ENCODE measurements around the gene IRF5.
"Not testable (repeated sequence)": the region's sequence is repeated elsewhere in the genome, so short reads cannot be mapped to it uniquely, and the experiment has no call there.

The IRF5 gene

DNA sequence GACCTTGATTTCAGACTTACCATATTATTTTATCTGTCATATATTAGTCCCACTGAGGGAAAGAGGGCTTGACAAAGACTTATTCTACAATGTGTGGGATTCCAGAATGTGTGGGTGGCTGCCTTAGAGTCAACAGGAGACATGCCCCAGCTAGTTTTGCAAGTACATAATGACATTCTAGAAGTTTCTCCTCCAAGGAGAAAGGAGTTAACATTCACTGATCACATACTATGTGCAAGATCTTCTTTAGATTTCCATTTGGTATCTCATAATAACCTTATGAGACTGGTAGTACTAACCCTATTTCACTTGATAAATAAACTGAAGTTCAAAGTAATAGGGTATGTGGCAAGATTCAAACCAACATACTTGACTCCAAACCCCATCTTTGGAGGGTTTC is 25.2 kb downstream of the IRF5 start:
- no peaks in the 10 kb centered on the region for H3K9me3 ChIP-seq (ENCODE audit: low read length)
- H3K4me1 ChIP-seq (ENCODE audit: insufficient read depth, low read length), result no peaks in the 10 kb centered on the region
- H3K27ac ChIP-seq (ENCODE audit: low read depth, low read length), result no peak overlapping the region
- H3K9ac ChIP-seq (ENCODE audit: low read length), result no peak overlapping the region
- H3K36me3 ChIP-seq (ENCODE audit: insufficient read depth, low read length), result peaks cover 46% of the 10 kb centered on the region
- H3K4me3 ChIP-seq (ENCODE audit: low read depth in 1 of 2, low read length in 2 of 2), result no peak overlapping the region
- no peaks in the 10 kb centered on the region for H3K27me3 ChIP-seq (ENCODE audit: control insufficient read depth in 1 of 2, insufficient read depth in 2 of 2, low read length in 2 of 2)

- no peak overlapping the region for H3K27ac ChIP-seq (ENCODE audit: low read depth, low read length)
- peaks cover 46% of the 10 kb centered on the region for H3K36me3 ChIP-seq (ENCODE audit: insufficient read depth, low read length)
- H3K4me1 ChIP-seq (ENCODE audit: insufficient read depth, low read length), result no peaks in the 10 kb centered on the region
- H3K9me3 ChIP-seq (ENCODE audit: low read length), result no peaks in the 10 kb centered on the region
- H3K9ac ChIP-seq (ENCODE audit: low read length), result no peak overlapping the region
- H3K27me3 ChIP-seq (ENCODE audit: control insufficient read depth in 1 of 2, insufficient read depth in 2 of 2, low read length in 2 of 2), result no peaks in the 10 kb centered on the region
- H3K4me3 ChIP-seq (ENCODE audit: low read depth in 1 of 2, low read length in 2 of 2), result no peak overlapping the region
Measured at GRCh38 chr7:128963327-128963757, 25.6 kb downstream of the IRF5 start.

DNA sequence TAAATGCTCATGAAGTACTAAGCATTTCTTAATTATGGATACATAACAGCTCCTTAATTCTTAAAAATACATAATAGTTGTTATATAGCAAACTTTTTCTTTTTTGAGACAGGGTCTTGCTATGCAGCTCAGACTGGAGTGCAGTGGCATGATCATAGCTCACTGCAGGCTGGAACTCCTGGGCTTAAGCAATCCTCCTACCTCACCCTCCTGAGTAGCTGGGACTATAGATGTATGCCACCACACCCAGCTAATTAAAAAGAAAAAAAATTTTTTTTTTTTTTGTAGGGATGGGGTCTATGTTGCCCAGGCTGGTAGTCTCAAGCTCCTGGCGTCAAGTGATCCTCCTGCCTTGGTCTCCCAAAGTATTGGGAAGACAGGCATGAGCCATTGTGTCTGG is 30.9 kb downstream of the IRF5 start:
- peaks cover 67% of the 10 kb centered on the region for H3K36me3 ChIP-seq (ENCODE audit: insufficient read depth, low read length)
- H3K9ac ChIP-seq (ENCODE audit: low read length), result no peak overlapping the region
- no peaks in the 10 kb centered on the region for H3K9me3 ChIP-seq (ENCODE audit: low read length)
- H3K27me3 ChIP-seq (ENCODE audit: control insufficient read depth in 1 of 2, insufficient read depth in 2 of 2, low read length in 2 of 2), result no peaks in the 10 kb centered on the region
- H3K4me3 ChIP-seq (ENCODE audit: low read depth in 1 of 2, low read length in 2 of 2), result no peak overlapping the region
- H3K4me1 ChIP-seq (ENCODE audit: insufficient read depth, low read length), result no peaks in the 10 kb centered on the region
- no peak overlapping the region for H3K27ac ChIP-seq (ENCODE audit: low read depth, low read length)

- no peak overlapping the region for H3K9ac ChIP-seq (ENCODE audit: low read length)
- no peaks in the 10 kb centered on the region for H3K27me3 ChIP-seq (ENCODE audit: control insufficient read depth in 1 of 2, insufficient read depth in 2 of 2, low read length in 2 of 2)
- H3K4me1 ChIP-seq (ENCODE audit: insufficient read depth, low read length), result no peaks in the 10 kb centered on the region
- no peaks in the 10 kb centered on the region for H3K9me3 ChIP-seq (ENCODE audit: low read length)
- no peak overlapping the region for H3K27ac ChIP-seq (ENCODE audit: low read depth, low read length)
- H3K36me3 ChIP-seq (ENCODE audit: insufficient read depth, low read length), result peaks cover 72% of the 10 kb centered on the region
- no peak overlapping the region for H3K4me3 ChIP-seq (ENCODE audit: low read depth in 1 of 2, low read length in 2 of 2)
Measured at GRCh38 chr7:128974241-128974934, 36.7 kb downstream of the IRF5 start.

DNA sequence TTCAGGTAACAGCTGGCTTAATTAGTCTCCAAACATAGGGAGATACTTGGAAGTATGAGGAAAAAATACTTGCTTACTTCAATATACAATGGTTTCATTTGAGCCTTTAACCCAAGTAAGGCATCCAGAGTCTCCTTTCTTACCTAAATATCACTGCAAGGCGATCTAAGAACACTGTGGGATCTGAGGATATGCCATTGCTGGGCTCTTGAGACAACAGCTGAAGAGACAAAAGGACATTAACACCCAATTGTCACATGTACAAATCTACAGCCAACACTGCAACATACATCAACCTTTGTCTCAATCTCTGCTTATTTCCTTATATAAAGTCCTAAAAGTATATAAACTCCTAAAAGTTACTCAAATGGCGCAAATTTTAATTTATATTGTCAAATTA is 44.4 kb downstream of the IRF5 start:
- H3K9ac ChIP-seq (ENCODE audit: low read length), result no peak overlapping the region
- H3K27ac ChIP-seq (ENCODE audit: low read depth, low read length), result no peak overlapping the region
- no peaks in the 10 kb centered on the region for H3K4me1 ChIP-seq (ENCODE audit: insufficient read depth, low read length)
- no peaks in the 10 kb centered on the region for H3K9me3 ChIP-seq (ENCODE audit: low read length)
- H3K27me3 ChIP-seq (ENCODE audit: control insufficient read depth in 1 of 2, insufficient read depth in 2 of 2, low read length in 2 of 2), result no peaks in the 10 kb centered on the region
- H3K4me3 ChIP-seq (ENCODE audit: low read depth in 1 of 2, low read length in 2 of 2), result no peak overlapping the region
- H3K36me3 ChIP-seq (ENCODE audit: insufficient read depth, low read length), result peaks cover 53% of the 10 kb centered on the region

DNA sequence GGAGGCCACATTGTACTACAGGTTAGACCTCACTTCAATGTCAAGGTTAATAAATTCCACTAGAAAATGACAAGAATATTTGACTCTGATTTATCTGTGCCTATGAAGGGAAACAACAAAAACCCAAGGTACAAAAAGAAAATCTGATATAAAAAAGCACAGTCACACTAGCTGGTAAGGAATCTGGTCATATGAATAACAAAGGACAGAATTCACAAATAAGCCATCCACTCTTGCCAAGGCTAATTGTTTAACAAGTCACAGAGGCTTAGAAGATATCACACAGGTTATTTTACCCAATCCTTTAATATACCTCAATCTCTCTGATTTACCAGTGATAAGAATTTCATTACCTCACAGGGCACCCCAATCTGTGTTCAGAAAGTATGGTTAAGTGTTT is 47.9 kb downstream of the IRF5 start:
- Histone ChIP-seq H3K27me3 (ENCODE audit: control insufficient read depth in 1 of 2, insufficient read depth in 2 of 2, low read length in 2 of 2) (no peaks in the 10 kb centered on the region), H3K36me3 (ENCODE audit: insufficient read depth, low read length) (peaks cover 34% of the 10 kb centered on the region)

DNA sequence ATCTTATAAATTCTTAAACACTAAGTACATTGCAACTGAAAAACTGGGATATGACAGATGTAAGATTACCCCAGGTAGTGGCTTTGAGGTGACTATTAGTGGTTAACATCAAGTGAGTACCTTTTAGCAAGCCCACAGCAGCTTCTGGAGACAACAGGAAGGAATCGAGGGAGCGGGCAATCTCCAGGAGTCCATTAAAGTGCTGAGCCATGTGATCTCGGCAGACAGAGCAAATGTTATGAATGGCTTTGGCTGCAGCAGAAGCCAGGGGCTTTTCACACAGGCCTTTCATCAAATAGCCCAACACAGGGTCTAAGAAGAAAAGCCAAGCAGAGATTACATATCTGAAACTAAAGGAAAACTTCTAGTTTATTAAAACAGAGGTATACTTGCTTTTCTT is 48.9 kb downstream of the IRF5 start:
- H3K4me3 ChIP-seq (ENCODE audit: low read depth in 1 of 2, low read length in 2 of 2), result no peak overlapping the region
- peaks cover 34% of the 10 kb centered on the region for H3K36me3 ChIP-seq (ENCODE audit: insufficient read depth, low read length)
- no peaks in the 10 kb centered on the region for H3K9me3 ChIP-seq (ENCODE audit: low read length)
- no peaks in the 10 kb centered on the region for H3K27me3 ChIP-seq (ENCODE audit: control insufficient read depth in 1 of 2, insufficient read depth in 2 of 2, low read length in 2 of 2)
- H3K9ac ChIP-seq (ENCODE audit: low read length), result no peak overlapping the region
- H3K4me1 ChIP-seq (ENCODE audit: insufficient read depth, low read length), result no peaks in the 10 kb centered on the region
- H3K27ac ChIP-seq (ENCODE audit: low read depth, low read length), result no peak overlapping the region

More for the DNA sequence above, 47.9 kb downstream of the IRF5 start:
- Histone ChIP-seq H3K9ac (ENCODE audit: low read length) (no peak overlapping the region), H3K4me3 (ENCODE audit: low read depth in 1 of 2, low read length in 2 of 2) (no peak overlapping the region), H3K27ac (ENCODE audit: low read depth, low read length) (no peak overlapping the region), H3K9me3 (ENCODE audit: low read length) (no peaks in the 10 kb centered on the region), H3K4me1 (ENCODE audit: insufficient read depth, low read length) (no peaks in the 10 kb centered on the region)

DNA sequence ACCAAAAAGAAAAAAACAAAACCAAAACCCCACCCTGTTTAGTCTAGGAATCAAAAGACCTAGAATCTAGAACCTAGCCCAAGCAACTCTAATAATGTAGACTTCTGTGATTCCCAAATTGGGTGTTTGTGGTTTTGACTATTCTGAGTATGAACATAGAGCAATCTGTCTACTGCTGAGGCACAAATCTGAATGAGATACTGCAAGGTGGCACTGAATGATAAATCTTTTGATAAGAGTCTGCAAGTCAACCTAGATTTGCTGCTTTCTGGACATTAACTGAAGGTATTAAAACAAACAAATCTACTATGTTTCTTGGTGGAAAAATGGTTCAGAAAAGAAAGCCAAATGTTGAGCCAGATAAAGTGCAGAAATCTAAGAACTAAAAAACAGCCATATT is 50.6 kb downstream of the IRF5 start:
- Histone ChIP-seq H3K9ac (ENCODE audit: low read length) (no peak overlapping the region), H3K4me3 (ENCODE audit: low read depth in 1 of 2, low read length in 2 of 2) (no peak overlapping the region), H3K27ac (ENCODE audit: low read depth, low read length) (no peak overlapping the region), H3K4me1 (ENCODE audit: insufficient read depth, low read length) (no peaks in the 10 kb centered on the region), H3K36me3 (ENCODE audit: insufficient read depth, low read length) (peaks cover 34% of the 10 kb centered on the region), H3K9me3 (ENCODE audit: low read length) (no peaks in the 10 kb centered on the region), H3K27me3 (ENCODE audit: control insufficient read depth in 1 of 2, insufficient read depth in 2 of 2, low read length in 2 of 2) (no peaks in the 10 kb centered on the region)

DNA sequence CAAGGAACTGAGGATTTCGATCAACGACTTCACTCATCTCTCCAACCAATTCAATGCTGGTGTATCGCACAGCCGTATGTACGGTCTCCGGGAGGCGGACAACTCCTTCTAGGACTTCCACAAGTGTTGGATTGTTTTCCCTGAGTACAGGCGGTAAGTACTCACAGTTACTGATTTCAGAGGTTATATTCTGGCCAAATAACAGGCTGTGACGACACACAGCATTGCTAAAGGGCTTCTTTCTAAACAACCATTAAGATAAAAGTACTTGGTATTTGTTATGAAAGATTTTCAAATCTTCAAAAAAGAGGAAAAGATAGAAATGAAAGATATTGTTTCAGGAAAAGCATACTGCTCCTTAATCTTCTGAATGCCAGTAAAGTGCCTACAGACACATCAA is 52.2 kb downstream of the IRF5 start:
- H3K27ac ChIP-seq (ENCODE audit: low read depth, low read length), result no peak overlapping the region
- H3K9ac ChIP-seq (ENCODE audit: low read length), result no peak overlapping the region
- H3K36me3 ChIP-seq (ENCODE audit: insufficient read depth, low read length), result peaks cover 27% of the 10 kb centered on the region
- H3K9me3 ChIP-seq (ENCODE audit: low read length), result no peaks in the 10 kb centered on the region
- H3K4me3 ChIP-seq (ENCODE audit: low read depth in 1 of 2, low read length in 2 of 2), result no peak overlapping the region
- no peaks in the 10 kb centered on the region for H3K4me1 ChIP-seq (ENCODE audit: insufficient read depth, low read length)
- no peaks in the 10 kb centered on the region for H3K27me3 ChIP-seq (ENCODE audit: control insufficient read depth in 1 of 2, insufficient read depth in 2 of 2, low read length in 2 of 2)

GRCh38 chr7:128993419-128993818 is 55.7 kb downstream of the IRF5 start:
- Histone ChIP-seq H3K27me3 (ENCODE audit: control insufficient read depth in 1 of 2, insufficient read depth in 2 of 2, low read length in 2 of 2) (no peaks in the 10 kb centered on the region), H3K27ac (ENCODE audit: low read depth, low read length) (no peak overlapping the region), H3K36me3 (ENCODE audit: insufficient read depth, low read length) (peaks cover 25% of the 10 kb centered on the region), H3K4me3 (ENCODE audit: low read depth in 1 of 2, low read length in 2 of 2) (no peak overlapping the region), H3K9ac (ENCODE audit: low read length) (no peak overlapping the region), H3K4me1 (ENCODE audit: insufficient read depth, low read length) (no peaks in the 10 kb centered on the region), H3K9me3 (ENCODE audit: low read length) (no peaks in the 10 kb centered on the region)

- H3K36me3 ChIP-seq (ENCODE audit: insufficient read depth, low read length), result peaks cover 23% of the 10 kb centered on the region
- H3K27me3 ChIP-seq (ENCODE audit: control insufficient read depth in 1 of 2, insufficient read depth in 2 of 2, low read length in 2 of 2), result not testable (repeated sequence)
Measured at GRCh38 chr7:128994560-128994959, 56.8 kb downstream of the IRF5 start.

DNA sequence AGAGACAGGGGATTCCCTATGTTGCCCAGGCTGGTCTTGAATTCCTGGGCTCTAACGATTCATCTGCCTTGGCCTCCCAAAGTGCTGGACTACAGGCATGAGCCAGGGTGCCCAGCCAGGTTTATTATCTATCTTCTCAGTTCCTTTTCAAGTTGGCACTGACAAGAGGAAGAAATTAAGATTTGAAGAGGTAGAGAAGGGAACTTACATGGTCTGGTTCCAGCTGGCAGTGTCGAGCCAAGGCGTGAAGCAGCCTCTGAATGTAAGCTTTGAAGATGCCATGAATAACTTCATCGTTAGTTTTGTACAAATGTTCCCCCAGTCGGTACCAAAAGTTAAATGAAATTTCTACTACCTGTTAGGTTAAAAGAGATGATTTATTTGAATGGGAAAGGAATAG is 59.5 kb downstream of the IRF5 start:
- no peak overlapping the region for H3K4me3 ChIP-seq (ENCODE audit: low read depth in 1 of 2, low read length in 2 of 2)
- no peaks in the 10 kb centered on the region for H3K9me3 ChIP-seq (ENCODE audit: low read length)
- H3K4me1 ChIP-seq (ENCODE audit: insufficient read depth, low read length), result no peaks in the 10 kb centered on the region
- H3K36me3 ChIP-seq (ENCODE audit: insufficient read depth, low read length), result peaks cover 36% of the 10 kb centered on the region
- no peaks in the 10 kb centered on the region for H3K27me3 ChIP-seq (ENCODE audit: control insufficient read depth in 1 of 2, insufficient read depth in 2 of 2, low read length in 2 of 2)
- H3K9ac ChIP-seq (ENCODE audit: low read length), result no peak overlapping the region
- H3K27ac ChIP-seq (ENCODE audit: low read depth, low read length), result no peak overlapping the region

More at GRCh38 chr7:128994560-128994959, 56.8 kb downstream of the IRF5 start:
- not testable (repeated sequence) for H3K4me1 ChIP-seq (ENCODE audit: insufficient read depth, low read length); H3K9me3 ChIP-seq (ENCODE audit: low read length); H3K9ac ChIP-seq (ENCODE audit: low read length); H3K4me3 ChIP-seq (ENCODE audit: low read depth in 1 of 2, low read length in 2 of 2); H3K27ac ChIP-seq (ENCODE audit: low read depth, low read length)
